Esophagus (tissue), 2 donors: ENCODE measurements around the gene SEC14L5. TPM values are rescaled to one million over a fixed set of nuclear protein-coding genes. Genes with fewer than 3 reads are reported as not detected.

Experiments
- H3K27ac ChIP-seq, 2 donors: one replicate each; pipeline ENCODE4 v1.5.1; 2013; ENCODE audit warnings: low read depth in 2 of 2, mild to moderate bottlenecking in 2 of 2, inconsistent platforms in 1 of 2, low read length in 1 of 2, moderate library complexity in 1 of 2
- H3K27me3 ChIP-seq, 2 donors: one replicate each; pipeline ENCODE4 v1.6.1; 2013; ENCODE audit warnings: low read length in 2 of 2, control low read depth in 1 of 2, mild to moderate bottlenecking in 1 of 2; ENCODE audit not compliant: insufficient read depth in 2 of 2, control insufficient read depth in 1 of 2
- H3K36me3 ChIP-seq, 2 donors: one replicate each; pipeline ENCODE4 v1.6.1; 2013; ENCODE audit warnings: low read length in 1 of 2; ENCODE audit not compliant: control insufficient read depth in 2 of 2, insufficient read depth in 2 of 2
- H3K4me1 ChIP-seq, 2 donors: one replicate each; pipeline ENCODE4 v1.6.1; 2013; ENCODE audit warnings: low read length in 1 of 2; ENCODE audit not compliant: control insufficient read depth in 2 of 2, insufficient read depth in 2 of 2
- H3K4me3 ChIP-seq, 2 donors: one replicate each; pipeline ENCODE4 v1.5.1; 2013; ENCODE audit warnings: low read length in 2 of 2, mild to moderate bottlenecking in 2 of 2, low read depth in 1 of 2, moderate library complexity in 1 of 2
- H3K9me3 ChIP-seq, 2 donors: one replicate each; pipeline ENCODE4 v1.6.1; 2013; ENCODE audit warnings: mild to moderate bottlenecking in 2 of 2, low read depth in 1 of 2, low read length in 1 of 2, moderate library complexity in 1 of 2; ENCODE audit not compliant: control insufficient read depth in 2 of 2, insufficient read depth in 1 of 2
- WGBS, 2 donors: extraction: QIAGEN DNeasy Blood & Tissue Kit; methylation state at CpG; one replicate each; pipeline ENCODE4 v1.1.7; 2013; 5-methylcytosine and 5-hydroxymethylcytosine counted together
- polyA plus RNA-seq, 2 donors: library from polyadenylated mRNA; stranded (reverse); fragments of 200-250 nt; gene quantifications; one replicate each; pipeline ENCODE4 v1.2.3, GENCODE V29; 2013
- donor health status: healthy with polysubstance abuse.
- donor health status: Bipolar disorder and iron deficiency.

Gene SEC14L5
- polyA plus RNA-seq, 2 donors, result 0.19 to 0.49 TPM

- H3K4me3 ChIP-seq, result no peak overlapping the region
- peaks cover 0 to 32% of the 10 kb centered on the region in 2 donors for H3K36me3 ChIP-seq
- peaks cover 3 to 5% of the 10 kb centered on the region in 2 donors for H3K4me1 ChIP-seq
- H3K27me3 ChIP-seq, result no peaks in the 10 kb centered on the region
- peak overlapping the region in 1 of 2 donors; percentile 50 for H3K27ac ChIP-seq
- no peaks in the 10 kb centered on the region for H3K9me3 ChIP-seq
- 64 to 67% methylated on average over 11 of the region's 11 CpGs for WGBS, 2 donors
Observed at GRCh38 chr16:4915226-4915761, 42.8 kb upstream of the SEC14L5 start.

- H3K4me3 ChIP-seq, result no peak overlapping the region
- peak overlapping the region in 1 of 2 donors; percentile 6 for H3K27ac ChIP-seq
- peaks cover 0 to 30% of the 10 kb centered on the region in 2 donors for H3K36me3 ChIP-seq
- 35 to 38% methylated on average over 4 of the region's 4 CpGs for whole genome bisulfite sequencing, 2 donors
- H3K27me3 ChIP-seq, result no peaks in the 10 kb centered on the region
- peaks cover 8 to 14% of the 10 kb centered on the region in 2 donors for H3K4me1 ChIP-seq
- H3K9me3 ChIP-seq, result no peaks in the 10 kb centered on the region
Observed at GRCh38 chr16:4917117-4917516, 41.0 kb upstream of the SEC14L5 start.

GRCh38 chr16:4918781-4919251, 39.3 kb upstream of the SEC14L5 start:
- Histone ChIP-seq H3K9me3 (no peaks in the 10 kb centered on the region), H3K27me3 (no peaks in the 10 kb centered on the region), H3K4me1 (peaks cover 9 to 21% of the 10 kb centered on the region in 2 donors), H3K36me3 (peaks cover 0 to 27% of the 10 kb centered on the region in 2 donors), H3K27ac (peak overlapping the region; percentile 89 to 93), H3K4me3 (peak overlapping the region in 1 of 2 donors; percentile 19)
- 36 to 38% methylated on average over 13 of the region's 13 CpGs for WGBS, 2 donors

GRCh38 chr16:4920826-4921225, 37.3 kb upstream of the SEC14L5 start:
- Histone ChIP-seq H3K27me3 (no peaks in the 10 kb centered on the region), H3K9me3 (no peaks in the 10 kb centered on the region), H3K4me1 (peaks cover 9 to 28% of the 10 kb centered on the region in 2 donors), H3K27ac (peak overlapping the region; percentile 6 to 75), H3K36me3 (peaks cover 0 to 19% of the 10 kb centered on the region in 2 donors), H3K4me3 (no peak overlapping the region)
- 68 to 73% methylated on average over 5 of the region's 5 CpGs for whole genome bisulfite sequencing, 2 donors

- Histone ChIP-seq H3K36me3 (peaks cover 0 to 19% of the 10 kb centered on the region in 2 donors), H3K9me3 (no peaks in the 10 kb centered on the region), H3K27me3 (no peaks in the 10 kb centered on the region), H3K4me1 (peaks cover 7 to 28% of the 10 kb centered on the region in 2 donors), H3K27ac (peak overlapping the region; percentile 89 to 91), H3K4me3 (peak overlapping the region in 1 of 2 donors; percentile 8)
- 39 to 56% methylated on average over 18 of the region's 18 CpGs for WGBS, 2 donors
Observed at GRCh38 chr16:4922721-4923342, 35.3 kb upstream of the SEC14L5 start.

- no peak overlapping the region for H3K4me3 ChIP-seq
- H3K9me3 ChIP-seq, result no peaks in the 10 kb centered on the region
- H3K27ac ChIP-seq, result peak overlapping the region; percentile 89 to 91
- 61 to 68% methylated on average over 6 of the region's 6 CpGs for WGBS, 2 donors
- H3K4me1 ChIP-seq, result peaks cover 7 to 30% of the 10 kb centered on the region in 2 donors
- H3K27me3 ChIP-seq, result no peaks in the 10 kb centered on the region
- H3K36me3 ChIP-seq, result peaks cover 0 to 23% of the 10 kb centered on the region in 2 donors
Observed at GRCh38 chr16:4923853-4924252, 34.3 kb upstream of the SEC14L5 start.

- peaks cover 0 to 20% of the 10 kb centered on the region in 2 donors for H3K36me3 ChIP-seq
- peaks cover 7 to 26% of the 10 kb centered on the region in 2 donors for H3K4me1 ChIP-seq
- H3K4me3 ChIP-seq, result peak overlapping the region; percentile 21 to 34
- peak overlapping the region; percentile 91 for H3K27ac ChIP-seq
- no peaks in the 10 kb centered on the region for H3K9me3 ChIP-seq
- no peaks in the 10 kb centered on the region for H3K27me3 ChIP-seq
- 40 to 41% methylated on average over 12 of the region's 12 CpGs for WGBS, 2 donors
Observed at GRCh38 chr16:4924593-4925292, 33.4 kb upstream of the SEC14L5 start.

- peak overlapping the region; percentile 91 for H3K27ac ChIP-seq
- peaks cover 7 to 29% of the 10 kb centered on the region in 2 donors for H3K4me1 ChIP-seq
- H3K36me3 ChIP-seq, result peaks cover 0 to 24% of the 10 kb centered on the region in 2 donors
- WGBS, 2 donors, result 52 to 56% methylated on average over 5 of the region's 5 CpGs
- H3K9me3 ChIP-seq, result no peaks in the 10 kb centered on the region
- no peaks in the 10 kb centered on the region for H3K27me3 ChIP-seq
- peak overlapping the region; percentile 21 to 34 for H3K4me3 ChIP-seq
Observed at GRCh38 chr16:4925293-4925607, 32.9 kb upstream of the SEC14L5 start.

- Histone ChIP-seq H3K36me3 (peaks cover 0 to 29% of the 10 kb centered on the region in 2 donors), H3K27ac (peak overlapping the region; percentile 91), H3K4me3 (peak overlapping the region; percentile 19 to 21), H3K9me3 (no peaks in the 10 kb centered on the region), H3K27me3 (no peaks in the 10 kb centered on the region), H3K4me1 (peaks cover 7 to 30% of the 10 kb centered on the region in 2 donors)
- 54 to 76% methylated on average over 5 of the region's 5 CpGs for WGBS, 2 donors
Observed at GRCh38 chr16:4925791-4926190, 32.3 kb upstream of the SEC14L5 start.
